Loucy (cell line): ENCODE results near the gene DIP2A.

ENCODE experiments used
- H2AFZ ChIP-seq: fragments of 200-600 bp; sonication (generic); 2 replicates; pipeline ENCODE4 v1.6.0; 2016; ENCODE audit warnings: antibody characterized with exemption, mild to moderate bottlenecking, low read length, moderate library complexity
- H3F3A ChIP-seq: fragments of 200-600 bp; 2 replicates; pipeline ENCODE4 v1.6.0; 2016; ENCODE audit warnings: antibody characterized with exemption, low read depth, mild to moderate bottlenecking
- H3K27me3 ChIP-seq: fragments of 200-600 bp; sonication (generic); 2 replicates; pipeline ENCODE4 v1.6.1; 2014; ENCODE audit warnings: low read length, mild to moderate bottlenecking; ENCODE audit not compliant: insufficient read depth, poor library complexity, severe bottlenecking
- H3K36me3 ChIP-seq: fragments of 200-600 bp; sonication (generic); 2 replicates; pipeline ENCODE4 v1.6.1; 2016; ENCODE audit warnings: low read length; ENCODE audit not compliant: insufficient read depth
- H3K4me1 ChIP-seq: fragments of 200-600 bp; sonication (generic); 2 replicates; pipeline ENCODE4 v1.5.1; 2014; ENCODE audit warnings: low read length, mild to moderate bottlenecking; ENCODE audit not compliant: insufficient read depth, poor library complexity, severe bottlenecking
- H3K4me2 ChIP-seq: fragments of 200-600 bp; sonication (generic); 2 replicates; pipeline ENCODE4 v1.6.0; 2014; ENCODE audit warnings: antibody characterized with exemption, low read length, low read depth, mild to moderate bottlenecking; ENCODE audit not compliant: poor library complexity, severe bottlenecking
- H3K4me3 ChIP-seq: fragments of 200-600 bp; sonication (generic); 2 replicates; pipeline ENCODE4 v1.5.1; 2014; ENCODE audit warnings: low read length, mild to moderate bottlenecking, mixed read lengths; ENCODE audit not compliant: poor library complexity, severe bottlenecking
- H3K79me2 ChIP-seq: fragments of 200-600 bp; sonication (generic); 2 replicates; pipeline ENCODE4 v1.6.1; 2014; ENCODE audit warnings: low read length; ENCODE audit not compliant: insufficient read depth
- H3K9ac ChIP-seq: fragments of 200-600 bp; sonication (generic); 2 replicates; pipeline ENCODE4 v1.6.0; 2014; ENCODE audit warnings: mild to moderate bottlenecking, low read depth, low read length, moderate library complexity; ENCODE audit not compliant: poor library complexity, severe bottlenecking
- H3K9me2 ChIP-seq: fragments of 200-600 bp; sonication (generic); replicated peaks from 2 replicates; pipeline ENCODE4 v1.6.1; 2016; ENCODE audit warnings: low read depth, low read length, mixed read lengths
- H3K9me3 ChIP-seq: fragments of 200-600 bp; sonication (generic); 2 replicates; pipeline ENCODE4 v1.6.1; 2014; ENCODE audit warnings: mild to moderate bottlenecking, antibody characterized with exemption, low read length, low read depth; ENCODE audit not compliant: insufficient read depth
- H4K20me1 ChIP-seq: fragments of 200-600 bp; sonication (generic); 2 replicates; pipeline ENCODE4 v1.6.0; 2014; ENCODE audit warnings: antibody characterized with exemption, low read length, mild to moderate bottlenecking; ENCODE audit not compliant: insufficient read depth, poor library complexity, severe bottlenecking
- EZH2phosphoT487 ChIP-seq: fragments of 200-600 bp; IDR thresholded peaks from 2 replicates; pipeline ENCODE4 v1.6.1; 2018; ENCODE audit warnings: antibody characterized with exemption, mild to moderate bottlenecking, moderate library complexity, borderline replicate concordance
- TF ChIP-seq, protein P1 (sequence below): fragments of 200-600 bp; sonication (generic); conservative IDR thresholded peaks from 2 replicates; pipeline ENCODE4 v1.5.1; 2014; ENCODE audit warnings: mild to moderate bottlenecking, antibody characterized with exemption, low read length

Gene DIP2A

DNA sequence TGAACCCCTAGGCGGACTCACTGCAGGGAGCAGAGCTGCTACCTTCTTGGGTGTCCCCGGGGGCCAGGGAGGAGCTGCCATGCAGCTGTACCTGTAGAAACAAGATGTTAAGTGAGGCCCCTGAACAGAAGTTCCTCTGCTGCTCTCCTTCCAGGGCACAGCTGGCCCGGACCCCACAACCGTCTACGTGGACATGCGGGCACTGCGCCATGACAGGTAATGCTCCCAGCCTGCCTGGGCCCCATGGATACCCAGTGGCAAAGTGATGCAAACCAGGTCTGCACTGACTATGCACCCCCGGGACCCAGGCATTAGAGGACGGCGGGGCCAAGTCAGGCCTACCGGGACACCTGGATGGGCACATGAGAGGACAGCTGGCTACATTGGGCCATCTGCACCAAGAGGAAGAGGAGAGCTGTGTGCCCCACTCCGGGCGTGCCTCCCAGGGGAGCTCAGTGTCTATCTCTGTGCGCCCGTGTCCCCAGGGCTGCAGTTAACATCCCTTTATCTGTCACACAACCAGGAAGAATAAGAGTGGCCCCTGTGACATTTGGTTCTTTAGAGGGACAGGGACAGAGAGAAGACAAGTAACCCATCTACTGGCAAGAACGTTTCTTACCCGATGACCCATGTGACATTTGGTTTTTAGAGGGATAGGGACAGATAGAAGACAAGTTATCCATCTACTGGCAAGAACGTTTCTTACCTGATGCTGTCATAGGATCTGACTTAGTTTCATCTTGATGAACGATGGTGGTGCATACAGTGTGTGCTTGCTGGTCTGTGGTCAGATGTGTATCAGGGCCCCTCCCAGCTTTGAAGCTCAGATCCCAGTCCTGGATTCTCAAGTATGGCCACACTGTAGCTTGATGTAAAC is 102.1 kb downstream of the DIP2A start:
- no peaks in the 10 kb centered on the region for H3K9me2 ChIP-seq
- H3K4me2 ChIP-seq: no peak overlapping the region
- peaks cover 22% of the 10 kb centered on the region for H3K4me1 ChIP-seq
- no peak overlapping the region for H3K4me3 ChIP-seq
- H2AFZ ChIP-seq: no peak overlapping the region
- H3K36me3 ChIP-seq: peaks cover 3% of the 10 kb centered on the region; the same call in 1 of the 2 replicates
- no peaks in the 10 kb centered on the region for H3F3A ChIP-seq
- no peaks in the 10 kb centered on the region for H4K20me1 ChIP-seq
- H3K9ac ChIP-seq: no peak overlapping the region
- H3K27me3 ChIP-seq: no peaks in the 10 kb centered on the region
- no peak for TF ChIP-seq EZH2phosphoT487
- TF ChIP-seq, protein P1, sequence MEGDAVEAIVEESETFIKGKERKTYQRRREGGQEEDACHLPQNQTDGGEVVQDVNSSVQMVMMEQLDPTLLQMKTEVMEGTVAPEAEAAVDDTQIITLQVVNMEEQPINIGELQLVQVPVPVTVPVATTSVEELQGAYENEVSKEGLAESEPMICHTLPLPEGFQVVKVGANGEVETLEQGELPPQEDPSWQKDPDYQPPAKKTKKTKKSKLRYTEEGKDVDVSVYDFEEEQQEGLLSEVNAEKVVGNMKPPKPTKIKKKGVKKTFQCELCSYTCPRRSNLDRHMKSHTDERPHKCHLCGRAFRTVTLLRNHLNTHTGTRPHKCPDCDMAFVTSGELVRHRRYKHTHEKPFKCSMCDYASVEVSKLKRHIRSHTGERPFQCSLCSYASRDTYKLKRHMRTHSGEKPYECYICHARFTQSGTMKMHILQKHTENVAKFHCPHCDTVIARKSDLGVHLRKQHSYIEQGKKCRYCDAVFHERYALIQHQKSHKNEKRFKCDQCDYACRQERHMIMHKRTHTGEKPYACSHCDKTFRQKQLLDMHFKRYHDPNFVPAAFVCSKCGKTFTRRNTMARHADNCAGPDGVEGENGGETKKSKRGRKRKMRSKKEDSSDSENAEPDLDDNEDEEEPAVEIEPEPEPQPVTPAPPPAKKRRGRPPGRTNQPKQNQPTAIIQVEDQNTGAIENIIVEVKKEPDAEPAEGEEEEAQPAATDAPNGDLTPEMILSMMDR: no peak
- H3K9me3 ChIP-seq: no peaks in the 10 kb centered on the region
- H3K79me2 ChIP-seq: no peaks in the 10 kb centered on the region

DNA sequence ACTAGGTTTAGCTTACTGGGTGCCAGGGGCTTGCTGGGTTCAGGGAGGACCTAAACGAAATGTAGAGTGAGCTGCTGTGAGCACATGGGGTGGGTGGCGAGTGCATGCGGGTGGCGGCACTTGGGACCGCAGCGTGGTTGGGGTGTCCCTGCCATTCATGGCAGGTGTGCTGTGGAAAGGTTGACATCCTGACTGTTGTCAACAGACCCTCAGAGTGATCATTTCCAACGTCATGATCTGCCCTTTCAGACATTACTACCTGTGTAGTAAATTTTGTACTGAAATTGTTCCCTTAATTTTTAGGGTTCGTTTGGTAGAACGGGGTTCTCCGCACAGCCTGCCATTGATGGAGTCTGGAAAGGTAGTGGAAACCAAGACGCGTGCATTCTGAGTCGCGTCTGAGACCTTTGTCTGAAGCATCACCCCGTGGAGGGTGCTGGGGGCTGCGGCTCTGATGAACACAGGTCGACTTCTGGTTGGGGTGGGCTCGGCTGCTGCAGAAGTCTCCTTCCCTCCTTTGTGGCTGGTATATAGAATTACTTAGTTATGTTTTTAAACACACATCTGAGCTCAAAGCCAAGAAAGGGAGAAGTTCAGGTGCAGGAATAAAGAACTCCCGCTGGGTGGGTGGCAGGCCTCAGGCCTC is 102.9 kb downstream of the DIP2A start:
- no peaks in the 10 kb centered on the region for H3K27me3 ChIP-seq
- H3K9ac ChIP-seq: no peak overlapping the region
- TF ChIP-seq, protein P1: no peak
- no peak for TF ChIP-seq EZH2phosphoT487
- peaks cover 22% of the 10 kb centered on the region for H3K4me1 ChIP-seq
- no peak overlapping the region for H2AFZ ChIP-seq
- H3F3A ChIP-seq: no peaks in the 10 kb centered on the region
- H3K4me3 ChIP-seq: no peak overlapping the region
- no peaks in the 10 kb centered on the region for H3K9me2 ChIP-seq
- H3K36me3 ChIP-seq: peaks cover 3% of the 10 kb centered on the region; the same call in 1 of the 2 replicates
- H3K9me3 ChIP-seq: no peaks in the 10 kb centered on the region
- H4K20me1 ChIP-seq: no peaks in the 10 kb centered on the region
- no peaks in the 10 kb centered on the region for H3K79me2 ChIP-seq
- no peak overlapping the region for H3K4me2 ChIP-seq

DNA sequence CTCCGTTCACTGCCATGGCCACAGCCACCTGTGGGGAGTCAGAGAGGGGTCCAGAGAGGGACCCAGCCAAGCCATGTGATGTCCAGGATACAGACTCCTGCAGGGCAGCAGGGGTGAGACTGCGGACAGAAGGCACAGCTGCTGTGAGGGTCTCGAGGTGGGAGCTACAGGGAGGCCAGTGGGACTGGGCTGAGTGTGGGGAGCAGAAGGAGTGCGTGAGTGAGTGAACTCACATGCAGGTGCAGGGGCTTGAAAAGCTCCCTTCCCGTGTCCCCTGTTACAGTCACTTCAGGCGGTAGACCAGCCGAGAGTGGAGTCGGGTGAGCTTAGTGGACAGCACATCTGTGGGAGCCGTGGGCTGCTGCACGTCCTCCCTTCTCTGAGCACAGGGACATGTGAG is 103.8 kb downstream of the DIP2A start:
- no peaks in the 10 kb centered on the region for H4K20me1 ChIP-seq
- H3F3A ChIP-seq: no peaks in the 10 kb centered on the region
- H3K9me2 ChIP-seq: no peaks in the 10 kb centered on the region
- no peak overlapping the region for H3K4me2 ChIP-seq
- H3K79me2 ChIP-seq: no peaks in the 10 kb centered on the region
- H3K4me3 ChIP-seq: no peak overlapping the region
- no peaks in the 10 kb centered on the region for H3K9me3 ChIP-seq
- peaks cover 3% of the 10 kb centered on the region; the same call in 1 of the 2 replicates for H3K36me3 ChIP-seq
- no peaks in the 10 kb centered on the region for H3K27me3 ChIP-seq
- TF ChIP-seq, protein P1: no peak
- TF ChIP-seq EZH2phosphoT487: no peak
- peaks cover 22% of the 10 kb centered on the region for H3K4me1 ChIP-seq
- no peak overlapping the region for H3K9ac ChIP-seq
- no peak overlapping the region for H2AFZ ChIP-seq
